Cardiac muscle cell (in vitro differentiated cells and primary cell): Measurements from ENCODE around the gene XPO6. TPM values are rescaled to one million over a fixed set of nuclear protein-coding genes. Genes with fewer than 3 reads are reported as not detected.

Experiments
- DNase-seq, 2 donors: peaks; one replicate each; pipeline versions ENCODE4 v3.0.0 to v3.0.0-alpha.2; 2010 to 2017; ENCODE audit warnings: low read depth in 1 of 2, low spot score in 1 of 2
- H3K27ac ChIP-seq: fragments of 200-600 bp; sonication (generic); 2 replicates; pipeline ENCODE4 v1.5.1; 2016
- H3K27me3 ChIP-seq: fragments of 200-600 bp; sonication (generic); 2 replicates; pipeline ENCODE4 v1.6.0; 2016; ENCODE audit warnings: control low read depth
- H3K36me3 ChIP-seq: fragments of 200-600 bp; sonication (generic); 2 replicates; pipeline ENCODE4 v1.5.1; 2016; ENCODE audit warnings: control low read depth
- H3K4me1 ChIP-seq: fragments of 200-600 bp; sonication (generic); 2 replicates; pipeline ENCODE4 v1.8.1; 2017; ENCODE audit warnings: low read depth, mild to moderate bottlenecking, mixed run types
- H3K4me3 ChIP-seq: fragments of 200-600 bp; sonication (generic); 2 replicates; pipeline ENCODE4 v1.5.1; 2016; ENCODE audit warnings: mild to moderate bottlenecking
- H3K9me3 ChIP-seq: fragments of 200-600 bp; sonication (generic); 2 replicates; pipeline ENCODE4 v1.5.1; 2017; ENCODE audit warnings: low read depth, mild to moderate bottlenecking, control low read depth
- polyA plus RNA-seq: library from polyadenylated mRNA; unstranded; fragments of >200 nt; fragmentation: Nextera tagmentation; extraction: Ambion mirVana; gene quantifications from 2 replicates; pipeline ENCODE4 v1.2.1, GENCODE V29; 2016
- total RNA-seq: library from RNA; depleted of rRNA; stranded (reverse); fragments of >200 nt; gene quantifications from 2 replicates; pipeline ENCODE4 v1.2.3, GENCODE V29; 2016
- TF ChIP-seq, protein P1 (sequence below): IDR thresholded peaks from 2 replicates; pipeline ENCODE4 v1.5.1; 2012; ENCODE audit warnings: low read depth, mild to moderate bottlenecking, low read length

The XPO6 gene
- total and polyA plus RNA-seq, 2 experiments from 2014 or later, result 34.8 to 79.8 TPM

DNA sequence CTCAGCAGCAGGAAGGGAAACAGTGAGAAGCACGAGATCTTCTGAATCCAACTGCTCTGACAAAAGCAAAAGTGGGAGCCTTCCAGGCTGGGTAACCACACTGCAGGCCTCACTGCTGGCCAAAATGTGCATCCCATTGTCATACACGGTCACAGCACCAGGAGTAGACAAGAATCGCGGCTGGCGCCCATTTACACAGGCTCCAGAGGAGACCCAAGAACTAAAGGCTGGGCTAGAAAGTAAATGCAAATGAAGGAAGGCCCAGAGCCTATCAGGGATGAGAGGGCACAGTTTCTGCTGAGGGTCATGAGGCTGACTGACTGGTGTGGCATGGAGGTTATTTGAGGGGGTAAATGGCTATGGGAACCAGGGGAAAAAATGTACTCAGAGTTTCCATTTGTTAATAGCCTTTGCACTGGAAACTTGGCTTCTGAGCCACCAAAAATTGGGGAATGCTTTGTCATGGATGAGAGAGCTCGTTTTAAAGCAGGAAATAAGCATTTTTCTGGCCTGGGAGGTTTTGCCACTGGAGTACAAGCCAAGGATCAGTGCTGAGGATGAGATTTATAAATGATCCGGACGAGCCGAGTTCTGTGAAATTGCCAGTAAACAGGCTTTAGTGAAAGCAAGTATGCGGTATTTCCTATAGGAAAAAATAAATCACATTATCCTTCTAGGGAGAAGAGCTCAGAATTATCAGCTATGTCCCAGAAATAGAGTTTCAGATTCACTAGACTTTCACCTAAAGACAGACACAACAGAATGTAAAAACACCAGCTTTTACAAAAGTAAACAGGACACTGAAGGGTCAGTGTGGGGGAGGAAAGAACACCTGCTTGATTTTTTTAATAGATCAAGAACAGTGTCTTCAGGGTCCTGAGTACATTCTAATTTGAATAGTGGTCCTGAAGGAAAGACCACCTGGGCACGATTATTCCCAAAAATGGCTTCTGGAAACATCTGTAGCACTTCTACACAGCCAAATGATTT lies 81.4 kb downstream of the XPO6 start:
- Histone ChIP-seq H3K27ac (no peak overlapping the region), H3K27me3 (no peaks in the 10 kb centered on the region), H3K4me1 (no peaks in the 10 kb centered on the region), H3K36me3 (peaks cover 43% of the 10 kb centered on the region), H3K9me3 (no peaks in the 10 kb centered on the region), H3K4me3 (no peak overlapping the region)
- TF ChIP-seq, protein P1, sequence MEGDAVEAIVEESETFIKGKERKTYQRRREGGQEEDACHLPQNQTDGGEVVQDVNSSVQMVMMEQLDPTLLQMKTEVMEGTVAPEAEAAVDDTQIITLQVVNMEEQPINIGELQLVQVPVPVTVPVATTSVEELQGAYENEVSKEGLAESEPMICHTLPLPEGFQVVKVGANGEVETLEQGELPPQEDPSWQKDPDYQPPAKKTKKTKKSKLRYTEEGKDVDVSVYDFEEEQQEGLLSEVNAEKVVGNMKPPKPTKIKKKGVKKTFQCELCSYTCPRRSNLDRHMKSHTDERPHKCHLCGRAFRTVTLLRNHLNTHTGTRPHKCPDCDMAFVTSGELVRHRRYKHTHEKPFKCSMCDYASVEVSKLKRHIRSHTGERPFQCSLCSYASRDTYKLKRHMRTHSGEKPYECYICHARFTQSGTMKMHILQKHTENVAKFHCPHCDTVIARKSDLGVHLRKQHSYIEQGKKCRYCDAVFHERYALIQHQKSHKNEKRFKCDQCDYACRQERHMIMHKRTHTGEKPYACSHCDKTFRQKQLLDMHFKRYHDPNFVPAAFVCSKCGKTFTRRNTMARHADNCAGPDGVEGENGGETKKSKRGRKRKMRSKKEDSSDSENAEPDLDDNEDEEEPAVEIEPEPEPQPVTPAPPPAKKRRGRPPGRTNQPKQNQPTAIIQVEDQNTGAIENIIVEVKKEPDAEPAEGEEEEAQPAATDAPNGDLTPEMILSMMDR, result no peak
- peak in 1 of 2 donors; percentile 5 for DNase-seq

DNA sequence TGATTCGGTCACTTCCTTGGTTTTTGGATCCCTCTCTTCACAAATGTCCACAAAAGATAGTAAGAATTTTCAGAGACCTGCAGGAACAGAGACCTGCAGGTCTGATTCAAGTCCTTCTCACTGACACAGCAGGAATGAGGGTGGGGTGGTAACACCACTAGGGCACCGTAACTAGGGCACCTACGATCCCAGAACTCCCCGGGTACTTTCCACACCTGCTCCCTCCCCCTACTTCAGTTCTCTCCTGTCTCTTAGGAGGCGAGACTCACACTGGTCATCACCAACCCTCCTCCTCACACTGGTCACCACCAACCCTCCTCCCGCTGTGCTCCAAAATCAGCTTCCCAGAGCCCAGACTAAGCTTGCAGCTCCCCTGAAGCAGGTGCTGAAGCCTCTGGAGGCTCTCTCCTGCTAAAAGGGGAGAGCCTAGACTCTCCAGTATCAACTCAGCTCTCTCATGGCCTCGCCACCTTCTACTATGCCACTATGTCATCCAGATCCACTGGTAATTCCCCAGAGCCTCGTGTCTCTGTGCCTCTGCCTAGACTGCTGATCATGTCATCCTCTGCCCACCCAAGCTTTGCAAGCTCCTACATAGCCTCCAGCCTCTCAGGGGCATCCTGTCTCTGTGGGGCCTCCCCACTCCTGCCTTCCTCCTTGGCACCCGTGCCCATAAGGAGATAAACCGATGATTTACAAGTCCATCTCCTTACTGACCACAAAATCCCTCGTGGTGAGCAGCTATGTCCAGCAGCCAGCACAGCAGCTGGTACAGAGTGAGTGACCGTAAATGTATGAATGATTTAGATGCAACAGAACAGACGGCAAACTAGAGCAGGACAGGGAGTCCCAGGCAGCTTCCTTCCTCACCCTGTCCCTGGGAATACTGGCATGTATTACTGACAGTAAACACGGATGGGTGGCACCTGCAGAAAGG lies 84.8 kb downstream of the XPO6 start:
- no peaks in the 10 kb centered on the region for H3K9me3 ChIP-seq
- H3K27me3 ChIP-seq, result no peaks in the 10 kb centered on the region
- TF ChIP-seq, protein P1, result no peak
- H3K27ac ChIP-seq, result no peak overlapping the region
- no peak for DNase-seq
- H3K4me1 ChIP-seq, result no peaks in the 10 kb centered on the region
- peaks cover 41% of the 10 kb centered on the region for H3K36me3 ChIP-seq
- no peak overlapping the region for H3K4me3 ChIP-seq

DNA sequence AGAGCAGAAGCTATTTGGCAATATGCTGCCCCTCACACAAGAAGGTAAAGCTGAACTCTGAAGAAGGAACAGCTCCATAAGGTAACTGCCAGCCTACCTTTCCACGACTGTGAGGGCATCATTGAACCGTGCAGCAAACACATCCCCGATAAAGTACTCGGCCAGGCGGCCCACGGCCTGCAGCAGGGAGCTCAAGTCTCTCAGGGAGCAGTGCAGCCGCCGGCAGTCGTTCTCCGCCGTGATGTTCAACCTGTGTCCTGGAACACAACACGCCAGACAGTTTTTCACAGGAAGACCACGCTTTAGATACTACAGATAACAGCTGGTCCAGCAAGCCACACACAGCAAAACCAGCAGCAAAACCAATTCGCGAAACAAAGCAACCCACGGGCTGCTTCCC lies 86.2 kb downstream of the XPO6 start:
- no peaks in the 10 kb centered on the region for H3K27me3 ChIP-seq
- TF ChIP-seq, protein P1, result no peak
- H3K36me3 ChIP-seq, result peaks cover 31% of the 10 kb centered on the region
- no peak for DNase-seq
- no peaks in the 10 kb centered on the region for H3K9me3 ChIP-seq
- H3K27ac ChIP-seq, result no peak overlapping the region
- no peak overlapping the region for H3K4me3 ChIP-seq
- H3K4me1 ChIP-seq, result no peaks in the 10 kb centered on the region

DNA sequence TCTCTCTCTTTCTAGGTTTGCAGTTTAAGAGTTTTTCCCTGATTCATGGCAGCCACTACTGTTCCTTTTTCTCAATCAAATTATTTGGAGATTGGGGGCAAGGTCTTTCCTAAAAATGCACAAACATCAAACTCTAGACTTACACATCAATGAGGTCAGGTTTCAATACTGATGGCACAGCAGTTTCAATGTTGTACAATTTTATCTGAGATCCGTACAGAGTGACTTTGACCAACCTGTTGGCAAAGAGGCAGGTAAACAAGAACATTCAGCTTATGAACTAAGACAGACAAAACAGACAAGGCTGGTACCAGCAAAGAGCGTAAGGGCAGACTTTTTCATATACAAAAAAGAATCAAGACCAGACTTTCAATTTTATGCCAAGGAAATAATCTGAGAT lies 90.2 kb downstream of the XPO6 start:
- H3K9me3 ChIP-seq, result no peaks in the 10 kb centered on the region
- DNase-seq, result no peak
- H3K4me3 ChIP-seq, result no peak overlapping the region
- no peak overlapping the region for H3K27ac ChIP-seq
- no peaks in the 10 kb centered on the region for H3K27me3 ChIP-seq
- no peaks in the 10 kb centered on the region for H3K4me1 ChIP-seq
- TF ChIP-seq, protein P1, result no peak
- H3K36me3 ChIP-seq, result peaks cover 32% of the 10 kb centered on the region

DNA sequence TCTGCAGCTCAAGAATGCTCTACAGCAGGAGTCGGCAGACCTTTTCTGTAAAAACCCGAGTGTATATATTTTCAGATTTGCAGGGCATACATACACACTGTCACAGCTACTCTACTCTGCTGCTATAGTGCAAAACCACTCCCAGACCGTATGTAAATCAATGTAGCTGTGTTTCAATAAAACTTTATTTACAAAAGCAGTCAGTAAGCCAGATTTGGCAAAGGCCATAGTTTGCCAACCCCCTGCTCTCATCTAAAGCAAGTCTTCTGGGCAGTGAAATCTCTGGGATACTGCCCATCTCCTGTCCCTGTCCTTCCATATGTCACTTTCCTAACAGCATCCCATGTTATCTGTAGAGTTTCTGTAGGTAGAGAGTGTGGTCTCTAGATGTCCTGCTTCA lies 91.0 kb downstream of the XPO6 start:
- H3K4me1 ChIP-seq, result no peaks in the 10 kb centered on the region
- H3K27me3 ChIP-seq, result no peaks in the 10 kb centered on the region
- H3K36me3 ChIP-seq, result peaks cover 31% of the 10 kb centered on the region
- H3K27ac ChIP-seq, result no peak overlapping the region
- no peak overlapping the region for H3K4me3 ChIP-seq
- H3K9me3 ChIP-seq, result no peaks in the 10 kb centered on the region
- TF ChIP-seq, protein P1, result no peak
- DNase-seq, result no peak
